IMR-90 (cell line): ENCODE results near the gene ZNF397. TPM values are rescaled to one million over a fixed set of nuclear protein-coding genes. Genes with fewer than 3 reads are reported as not detected.

Experiments used
- ATAC-seq: fragments of 200-7000 bp; cut with Tn5 transposase; 2 replicates; pipeline ENCODE4 v1.9.1; 2020; ENCODE audit warnings: low read depth, mild to moderate bottlenecking, moderate library complexity
- BruUV-seq: library from RNA; stranded (reverse); fragments of 400-500 nt; replicated peaks from 2 replicates; lab custom pipeline; 2021; lab: Mats Ljungman, UMichigan
- CTCF ChIA-PET: fragments of 300-600 bp; formaldehyde crosslinking; extraction: SDS; loops from one replicate; lab custom pipeline; 2021; ENCODE audit warnings: antibody characterized with exemption; lab: Yijun Ruan, JAX
- POLR2A ChIA-PET: fragments of 300-600 bp; sonication (Branson Sonifier 250); formaldehyde crosslinking; loops from one replicate; lab custom pipeline; 2022; ENCODE audit warnings: antibody characterized with exemption; ENCODE audit not compliant: unreplicated experiment; lab: Charles Lee
- DNase-seq: peaks from one replicate; pipeline ENCODE4 v3.0.0; 2013
- H2AFZ ChIP-seq: replicated peaks from 2 replicates; pipeline ENCODE3; 2013; ENCODE audit warnings: low read length, mild to moderate bottlenecking; ENCODE audit not compliant: poor library complexity
- H2AK5ac ChIP-seq: 2 replicates; pipeline ENCODE4 v1.6.1; 2013; ENCODE audit warnings: low read depth, low read length, inconsistent platforms
- H2AK9ac ChIP-seq: replicated peaks from 2 replicates; pipeline ENCODE3; 2013; ENCODE audit warnings: mild to moderate bottlenecking, low read depth, low read length, moderate library complexity; ENCODE audit not compliant: poor library complexity
- H2BK120ac ChIP-seq: 2 replicates; pipeline ENCODE4 v1.6.1; 2013; ENCODE audit warnings: low read depth, low read length, inconsistent platforms
- H2BK15ac ChIP-seq: 3 replicates; pipeline ENCODE4 v1.6.1; 2013; ENCODE audit warnings: low read depth, low read length, inconsistent platforms
- H2BK20ac ChIP-seq: 2 replicates; pipeline ENCODE4 v1.6.1; 2013; ENCODE audit warnings: low read depth, mild to moderate bottlenecking, inconsistent platforms, low read length, moderate library complexity
- H2BK5ac ChIP-seq: 2 replicates; pipeline ENCODE4 v1.6.1; 2013; ENCODE audit warnings: mild to moderate bottlenecking, low read depth, low read length, inconsistent platforms; ENCODE audit not compliant: poor library complexity, severe bottlenecking
- H3K14ac ChIP-seq: replicated peaks from 2 replicates; pipeline ENCODE4 v1.6.1; 2013; ENCODE audit warnings: low read depth, low read length, inconsistent platforms
- H3K18ac ChIP-seq: 2 replicates; pipeline ENCODE4 v1.6.1; 2013; ENCODE audit warnings: low read depth, low read length, control low read depth
- H3K23ac ChIP-seq: 2 replicates; pipeline ENCODE4 v1.6.1; 2013; ENCODE audit warnings: low read depth, low read length, inconsistent platforms
- H3K27ac ChIP-seq: 2 replicates; pipeline ENCODE4 v1.5.1; 2013; ENCODE audit warnings: mild to moderate bottlenecking, control low read depth, low read length; ENCODE audit not compliant: insufficient read depth
- H3K27me3 ChIP-seq: 2 replicates; pipeline ENCODE4 v1.6.1; 2013; ENCODE audit warnings: low read length; ENCODE audit not compliant: control insufficient read depth, insufficient read depth
- H3K36me3 ChIP-seq: 2 replicates; pipeline ENCODE4 v1.6.1; 2013; ENCODE audit warnings: low read length, mixed read lengths; ENCODE audit not compliant: control insufficient read depth, insufficient read depth
- H3K4ac ChIP-seq: 2 replicates; pipeline ENCODE4 v1.6.1; 2013; ENCODE audit warnings: low read depth, low read length, inconsistent platforms
- H3K4me1 ChIP-seq: 2 replicates; pipeline ENCODE4 v1.6.1; 2013; ENCODE audit warnings: low read length, mixed read lengths; ENCODE audit not compliant: control insufficient read depth, insufficient read depth
- H3K4me2 ChIP-seq: 2 replicates; pipeline ENCODE4 v1.6.1; 2013; ENCODE audit warnings: low read depth, mild to moderate bottlenecking, control low read depth, low read length, moderate library complexity
- H3K4me3 ChIP-seq: 2 replicates; pipeline ENCODE4 v1.5.1; 2013; ENCODE audit warnings: low read depth, mild to moderate bottlenecking, control low read depth, low read length, moderate library complexity; ENCODE audit not compliant: insufficient read depth
- H3K56ac ChIP-seq: 2 replicates; pipeline ENCODE4 v1.6.1; 2013; ENCODE audit warnings: low read length, inconsistent platforms; ENCODE audit not compliant: insufficient read depth; ENCODE audit errors: extremely low read depth
- H3K79me1 ChIP-seq, 2 experiments: 2 replicates each; pipeline ENCODE4 v1.6.1; 2013; ENCODE audit warnings: low read length in 2 of 2, inconsistent platforms in 1 of 2, low read depth in 1 of 2
- H3K9ac ChIP-seq: 2 replicates; pipeline ENCODE4 v1.6.1; 2013; ENCODE audit warnings: low read depth, low read length, control low read depth
- H3K9me1 ChIP-seq: 2 replicates; pipeline ENCODE4 v1.6.1; 2013; ENCODE audit warnings: low read length, inconsistent platforms; ENCODE audit not compliant: insufficient read depth
- H3K9me3 ChIP-seq: 2 replicates; pipeline ENCODE4 v1.6.1; 2013; ENCODE audit warnings: low read length; ENCODE audit not compliant: control insufficient read depth, insufficient read depth
- H4K20me1 ChIP-seq: 2 replicates; pipeline ENCODE4 v1.6.1; 2013; ENCODE audit warnings: low read length, inconsistent platforms; ENCODE audit not compliant: insufficient read depth
- H4K5ac ChIP-seq: 2 replicates; pipeline ENCODE4 v1.6.1; 2013; ENCODE audit warnings: mild to moderate bottlenecking, low read depth, low read length, control low read depth
- H4K8ac ChIP-seq, 2 experiments: 2 replicates each; pipeline ENCODE4 v1.6.1; 2013; ENCODE audit warnings: low read depth in 2 of 2, low read length in 2 of 2, control low read depth in 1 of 2, inconsistent platforms in 1 of 2
- H4K91ac ChIP-seq: 2 replicates; pipeline ENCODE4 v1.6.1; 2013; ENCODE audit warnings: low read depth, low read length, inconsistent platforms; ENCODE audit not compliant: insufficient read depth
- CEBPB ChIP-seq: IDR thresholded peaks from 2 replicates; pipeline ENCODE4 v1.6.1; 2012; ENCODE audit warnings: low read depth, low read length, improper control_type of control experiment
- MXI1 ChIP-seq: IDR thresholded peaks from 2 replicates; pipeline ENCODE4 v1.6.1; 2012; ENCODE audit warnings: low read depth, mild to moderate bottlenecking, low read length, moderate library complexity, borderline replicate concordance
- WGBS, 2 experiments: methylation state at CpG; one replicate each; pipeline versions ENCODE4 v1.1.5 to v1.1.7; 2013; ENCODE audit warnings: missing lambda C conversion rate in 2 of 2; ENCODE audit not compliant: insufficient read length in 1 of 2; ENCODE audit errors: extremely low coverage in 2 of 2; 5-methylcytosine and 5-hydroxymethylcytosine counted together
- dilution Hi-C: fragments of 300-500 bp; cut with HindIII; formaldehyde crosslinking; loops from one replicate; pipeline ENCODE4 v1.14.3; 2018; ENCODE audit warnings: low sequenced_read_pairs; ENCODE audit not compliant: unreplicated experiment
- in situ Hi-C: fragments of 300-500 bp; cut with MboI; formaldehyde crosslinking; loops from 3 replicates; pipeline ENCODE4 v1.14.3; 2019; ENCODE audit warnings: low sequenced_read_pairs, inconsistent platforms, mixed read lengths
- intact Hi-C: fragments of 100-400 bp; cut with micrococcal nuclease; formaldehyde crosslinking; loops from 2 replicates; pipeline ENCODE4 v1.10.0; 2022
- polyA plus RNA-seq, 3 experiments: library from polyadenylated mRNA; depleted of rRNA; stranded (reverse); fragments of >200 nt; gene quantifications; 2 replicates each; pipeline ENCODE4 v1.2.3, GENCODE V29; 2012; ENCODE audit warnings: low replicate concordance in 1 of 3
- total RNA-seq: library from RNA; depleted of rRNA; stranded (reverse); fragments of >200 nt; gene quantifications from 2 replicates; pipeline ENCODE4 v1.2.3, GENCODE V29; 2012

ZNF397 gene
- total and polyA plus RNA-seq, 2 of the 4 experiments (the other 2 are of a cell fraction): 5.5 to 9.9 TPM

DNA sequence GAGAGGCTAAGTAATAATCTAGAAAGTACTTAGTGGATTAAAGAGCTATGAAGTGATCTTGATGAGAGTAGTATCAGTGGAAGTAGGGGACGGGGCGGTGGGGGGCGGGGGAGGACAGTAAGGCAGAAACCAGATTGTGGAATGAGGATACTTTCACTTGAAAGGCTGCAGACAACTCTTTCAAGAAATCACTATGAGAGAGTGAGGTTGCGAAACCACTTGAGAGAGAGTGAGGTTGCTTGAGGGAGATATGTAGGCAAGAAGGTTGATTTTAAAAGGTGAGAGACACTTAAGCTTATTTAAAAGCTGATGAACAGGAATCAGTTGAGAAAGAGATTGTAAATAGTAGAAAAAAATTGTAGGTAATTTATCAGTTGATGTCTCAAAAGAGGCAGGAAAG is 3.8 kb downstream of the ZNF397 start:
- Histone ChIP-seq H4K8ac (no peak overlapping the region), H2AK9ac (no peak overlapping the region), H4K91ac (no peak overlapping the region), H2AK5ac (no peak overlapping the region), H3K23ac (no peak overlapping the region), H3K27me3 (no peaks in the 10 kb centered on the region), H2BK15ac (no peak overlapping the region), H3K4me1 (peaks cover 2% of the 10 kb centered on the region; the same call in 1 of the 2 replicates), H2AFZ (no peak overlapping the region), H4K20me1 (no peaks in the 10 kb centered on the region), H3K56ac (no peak overlapping the region), H3K4ac (no peak overlapping the region), H3K4me2 (no peak overlapping the region), H3K9ac (no peak overlapping the region), H3K36me3 (peaks cover 53% of the 10 kb centered on the region), H2BK5ac (no peak overlapping the region), H3K79me1 (peaks cover 8 to 10% of the 10 kb centered on the region in 2 experiments), H4K5ac (no peak overlapping the region), H3K9me3 (peaks cover 35% of the 10 kb centered on the region), H2BK20ac (no peak overlapping the region), H3K18ac (no peak overlapping the region), H2BK120ac (no peak overlapping the region), H3K14ac (no peak overlapping the region), H3K4me3 (no peak overlapping the region), H3K9me1 (no peaks in the 10 kb centered on the region), H3K27ac (no peak overlapping the region)
- intact Hi-C loops: loop anchor here (5.0 kb wide), 1 partner anchor 48 kb away; the partner anchor contains the start of gene ZSCAN30
- ChIA-PET POLR2A (no interaction called here), CTCF (no interaction called here)
- ATAC-seq (no peak), DNase-seq (no peak)
- WGBS, 2 experiments: 88% methylated on average over 1 of the region's 4 CpGs; no CpG with 5 or more reads in 1 of the 2 experiments
- no TSS peak for BruUV-seq
- dilution Hi-C loops: no loop called here
- TF ChIP-seq MXI1: no peak
- TF ChIP-seq CEBPB: 0 out of 2 replicates have a peak, but pooled peaks have one; percentile 44
- in situ Hi-C loops: loop anchor here (5.0 to 25.0 kb wide), 3 partner anchors 48 to 718 kb away; partner anchors contain the start of genes RMP24, ZNF24 and ZSCAN30
